ENCODE measurements around the gene SGIP1. TPM values are rescaled to one million over a fixed set of nuclear protein-coding genes. Genes with fewer than 3 reads are reported as not detected.
A peak's percentile ranks its signal among the peaks of the same experiment; 100 is the strongest.

SGIP1 gene
- total RNA-seq, 1 experiment from 2014 or later: not detected

DNA sequence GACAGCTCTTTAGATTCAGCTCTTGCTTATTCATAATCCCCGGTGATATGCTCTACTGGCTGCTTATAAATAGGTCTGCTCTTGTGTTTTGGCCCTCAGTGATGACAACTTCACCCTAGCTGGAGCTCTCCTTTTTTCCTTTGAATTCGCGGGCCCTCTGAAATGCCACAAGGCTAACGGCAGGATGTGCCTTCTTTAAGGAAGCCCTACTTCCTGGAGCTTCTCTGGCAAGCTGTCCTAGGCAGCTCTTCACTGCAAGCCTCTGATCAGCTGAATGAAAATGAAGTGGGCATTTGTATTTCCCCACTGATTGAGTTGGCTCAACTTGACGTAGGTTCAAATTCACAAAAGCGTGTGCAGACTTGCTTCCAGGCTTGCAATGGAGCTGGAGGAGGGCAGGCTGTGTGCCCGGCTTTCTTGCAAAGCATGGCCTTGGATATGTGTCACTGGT is 22.2 kb downstream of the SGIP1 start:
- TF ChIP-seq, protein P1, sequence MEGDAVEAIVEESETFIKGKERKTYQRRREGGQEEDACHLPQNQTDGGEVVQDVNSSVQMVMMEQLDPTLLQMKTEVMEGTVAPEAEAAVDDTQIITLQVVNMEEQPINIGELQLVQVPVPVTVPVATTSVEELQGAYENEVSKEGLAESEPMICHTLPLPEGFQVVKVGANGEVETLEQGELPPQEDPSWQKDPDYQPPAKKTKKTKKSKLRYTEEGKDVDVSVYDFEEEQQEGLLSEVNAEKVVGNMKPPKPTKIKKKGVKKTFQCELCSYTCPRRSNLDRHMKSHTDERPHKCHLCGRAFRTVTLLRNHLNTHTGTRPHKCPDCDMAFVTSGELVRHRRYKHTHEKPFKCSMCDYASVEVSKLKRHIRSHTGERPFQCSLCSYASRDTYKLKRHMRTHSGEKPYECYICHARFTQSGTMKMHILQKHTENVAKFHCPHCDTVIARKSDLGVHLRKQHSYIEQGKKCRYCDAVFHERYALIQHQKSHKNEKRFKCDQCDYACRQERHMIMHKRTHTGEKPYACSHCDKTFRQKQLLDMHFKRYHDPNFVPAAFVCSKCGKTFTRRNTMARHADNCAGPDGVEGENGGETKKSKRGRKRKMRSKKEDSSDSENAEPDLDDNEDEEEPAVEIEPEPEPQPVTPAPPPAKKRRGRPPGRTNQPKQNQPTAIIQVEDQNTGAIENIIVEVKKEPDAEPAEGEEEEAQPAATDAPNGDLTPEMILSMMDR (IDR thresholded peaks at IDR 0.05; ENCODE audit: unreplicated experiment): no peak
- no peaks in the 10 kb centered on the region for H3K9me3 Mint-ChIP-seq (ENCODE audit: low read depth, unreplicated experiment)
- H3K4me3 Mint-ChIP-seq (ENCODE audit: low read depth, unreplicated experiment): no peak overlapping the region
- no peaks in the 10 kb centered on the region for H3K36me3 Mint-ChIP-seq (ENCODE audit: insufficient read depth, unreplicated experiment)
- no peak for DNase-seq
- intact Hi-C loops (cut with micrococcal nuclease; ENCODE audit: unreplicated experiment): no loop called here
- no peaks in the 10 kb centered on the region for H3K27me3 Mint-ChIP-seq (ENCODE audit: unreplicated experiment)
- H3K4me1 Mint-ChIP-seq (ENCODE audit: low read depth, unreplicated experiment): no peaks in the 10 kb centered on the region
- H3K27ac Mint-ChIP-seq (ENCODE audit: unreplicated experiment): no peak overlapping the region
- CTCF ChIA-PET: no interaction called here
- BruUV-seq (replicated peaks): no TSS peak

DNA sequence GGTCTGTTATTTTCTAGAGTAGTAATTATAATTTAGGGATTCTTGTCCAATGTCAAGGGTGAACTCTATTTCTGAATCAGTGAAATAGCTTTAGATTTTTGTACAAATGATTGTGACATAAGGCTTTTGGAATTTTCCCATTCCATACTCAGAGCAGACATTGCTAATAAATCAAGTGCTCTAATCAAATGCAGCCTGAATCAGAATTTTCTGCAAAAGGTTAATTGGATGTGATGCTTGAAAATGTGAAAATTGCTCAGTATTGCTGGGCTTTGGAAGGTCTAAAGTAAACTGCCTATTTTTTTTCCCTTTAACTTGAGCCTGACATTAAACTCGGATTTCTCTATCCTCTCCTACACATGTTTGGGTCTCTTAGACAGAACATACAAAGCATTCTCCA is 23.2 kb downstream of the SGIP1 start:
- TF ChIP-seq, protein P1 (IDR thresholded peaks at IDR 0.05; ENCODE audit: unreplicated experiment): no peak
- no peak for DNase-seq
- Mint-ChIP-seq H3K27ac (ENCODE audit: unreplicated experiment) (no peak overlapping the region), H3K9me3 (ENCODE audit: low read depth, unreplicated experiment) (no peaks in the 10 kb centered on the region), H3K4me1 (ENCODE audit: low read depth, unreplicated experiment) (peaks cover 4% of the 10 kb centered on the region), H3K4me3 (ENCODE audit: low read depth, unreplicated experiment) (no peak overlapping the region), H3K27me3 (ENCODE audit: unreplicated experiment) (no peaks in the 10 kb centered on the region), H3K36me3 (ENCODE audit: insufficient read depth, unreplicated experiment) (peaks cover 2% of the 10 kb centered on the region)
- CTCF ChIA-PET: no interaction called here
- intact Hi-C loops (cut with micrococcal nuclease; ENCODE audit: unreplicated experiment): no loop called here
- BruUV-seq (replicated peaks): no TSS peak

DNA sequence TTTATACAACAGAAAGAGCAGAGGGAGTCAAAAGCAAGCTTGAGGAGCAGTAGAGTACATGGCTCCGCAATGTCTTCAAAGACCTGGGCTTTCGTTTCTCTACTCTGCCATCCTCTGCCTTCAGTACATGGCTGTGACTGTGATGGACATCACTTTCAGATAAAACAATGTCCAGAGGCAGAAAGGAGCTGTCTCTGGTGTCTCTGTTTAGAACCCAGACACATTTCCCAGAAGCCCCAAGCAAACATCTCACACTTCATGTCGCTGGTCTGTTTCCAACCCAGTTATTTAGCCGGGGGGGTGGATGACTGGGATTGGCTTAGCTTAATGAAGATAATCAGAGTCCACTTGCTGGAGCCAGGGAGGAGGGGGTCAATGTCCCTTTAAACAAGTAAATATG is 25.6 kb downstream of the SGIP1 start:
- intact Hi-C loops (cut with micrococcal nuclease; ENCODE audit: unreplicated experiment): no loop called here
- no peak overlapping the region for H3K4me3 Mint-ChIP-seq (ENCODE audit: low read depth, unreplicated experiment)
- peaks cover 19% of the 10 kb centered on the region for H3K36me3 Mint-ChIP-seq (ENCODE audit: insufficient read depth, unreplicated experiment)
- BruUV-seq (replicated peaks): no TSS peak
- H3K9me3 Mint-ChIP-seq (ENCODE audit: low read depth, unreplicated experiment): no peaks in the 10 kb centered on the region
- no peak overlapping the region for H3K27ac Mint-ChIP-seq (ENCODE audit: unreplicated experiment)
- TF ChIP-seq, protein P1 (IDR thresholded peaks at IDR 0.05; ENCODE audit: unreplicated experiment): no peak
- CTCF ChIA-PET: no interaction called here
- peaks cover 27% of the 10 kb centered on the region for H3K4me1 Mint-ChIP-seq (ENCODE audit: low read depth, unreplicated experiment)
- no peak for DNase-seq
- no peaks in the 10 kb centered on the region for H3K27me3 Mint-ChIP-seq (ENCODE audit: unreplicated experiment)

DNA sequence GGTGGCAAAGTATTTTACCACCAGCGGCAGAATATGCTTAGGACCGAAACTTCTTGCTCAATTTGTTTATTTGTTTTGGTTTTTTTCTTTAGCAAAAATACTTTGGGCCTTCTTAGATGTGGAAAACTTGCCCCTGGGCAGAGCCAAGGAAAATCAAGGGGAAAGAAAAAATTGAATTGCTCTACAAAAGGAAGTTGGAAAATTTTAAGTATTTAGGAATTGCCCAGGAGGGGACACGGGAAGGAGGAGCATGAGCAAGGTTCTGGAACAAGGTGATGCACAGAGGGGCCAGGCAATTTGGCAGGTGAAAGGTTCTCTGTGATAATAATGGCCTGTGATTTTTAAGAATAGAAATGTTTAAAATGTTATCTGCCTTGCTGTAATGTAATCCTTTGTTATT is 28.6 kb downstream of the SGIP1 start:
- Mint-ChIP-seq H3K36me3 (ENCODE audit: insufficient read depth, unreplicated experiment) (peaks cover 19% of the 10 kb centered on the region), H3K4me1 (ENCODE audit: low read depth, unreplicated experiment) (peaks cover 29% of the 10 kb centered on the region), H3K27ac (ENCODE audit: unreplicated experiment) (peak overlapping the region; percentile 92), H3K9me3 (ENCODE audit: low read depth, unreplicated experiment) (no peaks in the 10 kb centered on the region), H3K4me3 (ENCODE audit: low read depth, unreplicated experiment) (no peak overlapping the region), H3K27me3 (ENCODE audit: unreplicated experiment) (no peaks in the 10 kb centered on the region)
- CTCF ChIA-PET: no interaction called here
- DNase-seq: no peak
- TF ChIP-seq, protein P1 (IDR thresholded peaks at IDR 0.05; ENCODE audit: unreplicated experiment): no peak
- intact Hi-C loops (cut with micrococcal nuclease; ENCODE audit: unreplicated experiment): no loop called here
- BruUV-seq (replicated peaks): no TSS peak
